Heart left ventricle (tissue), 13 donors: Measurements from ENCODE around the gene SLC7A10.

Experiments
- CTCF ChIP-seq, 12 donors: fragments of 200-600 bp; sonication (generic) in 4 of 12; IDR thresholded peaks; one replicate each; pipeline versions ENCODE4 v1.5.0 to v1.8.0; 2018 to 2022; ENCODE audit warnings: antibody characterized with exemption in 12 of 12, mild to moderate bottlenecking in 5 of 12
- POLR2A ChIP-seq, 2 donors: fragments of 450-650 bp; IDR thresholded peaks; one replicate each; pipeline ENCODE4 v1.6.1; 2017; ENCODE audit warnings: antibody characterized with exemption in 2 of 2, mild to moderate bottlenecking in 2 of 2, moderate library complexity in 2 of 2
- donor health status: ischemic (EF 13 %, LVEDD 7.1; RV severe dilation, severe dysfunction).
- donor health status: DM: no; HTN: yes; CAD: no.
- donor health status: DM: no; HTN: no; CAD: no.
- donor health status: ischemic (EF 25% LVEDD 6.9; RV normal size, moderate dysfunction).
- donor health status: ischemic (EF 25% LVEDD 5.7; RV mildly dilated, moderate dysfunction).
- donor health status: ischemic (EF 35%, LVEDD 5.7; RV mildly dilated, moderate dysfunction).
- donor health status: nonischemic (EF 11% LVEDD 7.7; RV severe dilation, severe dysfunction).
- donor health status: DM: yes; HTN: yes; CAD: no.
- donor health status: PGD.
- donor health status: ischemic (EF 29% LVEDD 5.4; RV normal size, mild dysfunction).
- donor health status: nonischemic (EF 23%, LVEDD 6.1; RV moderate dilation, normal function).

- TF ChIP-seq CTCF (IDR thresholded peaks at IDR 0.05), result no peak
- TF ChIP-seq POLR2A (IDR thresholded peaks at IDR 0.05), result no peak
These were observed 22.1 kb downstream of the SLC7A10 start for GRCh38 chr19:33203529-33203928.
